HT-29 (cell line): Measurements from ENCODE around the gene CTNNA3. TPM values are rescaled to one million over a fixed set of nuclear protein-coding genes. Genes with fewer than 3 reads are reported as not detected.

Experiments
- small RNA-seq: library from RNA; depleted of rRNA; stranded (forward); fragments of <200 nt; gene quantifications from one replicate; pipeline ENCODE3, GENCODE V24; 2014
- total RNA-seq: library from RNA; depleted of rRNA; stranded (reverse); fragments of >200 nt; shearing (Covaris generic); gene quantifications from 2 replicates; pipeline ENCODE4 v1.2.3, GENCODE V29; 2014; rRNA removed

Gene CTNNA3
- total RNA-seq, 1 experiment from 2014 or later, result not detected

Small RNA genes within 50 kb of the gene (small RNA-seq; reads per million reads assigned to genes)
- gene AL607023.1 (not detected), gene MIR7151 (not detected)

Other genes starting within 250 kb of the CTNNA3 start
- gene DNAJC12, start 142.0 kb upstream of the CTNNA3 start, total RNA-seq, result 2.8 and 3.4 TPM in 2 replicates
- 3.6 and 5.4 TPM in 2 replicates for gene SIRT1, start 188.5 kb upstream of the CTNNA3 start, total RNA-seq